ENCODE results near the gene PPP1R36. TPM values are rescaled to one million over a fixed set of nuclear protein-coding genes. Genes with fewer than 3 reads are reported as not detected.
A peak's percentile ranks its signal among the peaks of the same experiment; 100 is the strongest.
"Not testable (repeated sequence)": the region's sequence is repeated elsewhere in the genome, so short reads cannot be mapped to it uniquely, and the experiment has no call there.

The PPP1R36 gene
- total RNA-seq, 1 experiment from 2014 or later: not detected

- DNase-seq (ENCODE audit: low spot score): no peak
- in situ Hi-C loops (cut with HindIII; ENCODE audit: low sequenced_read_pairs): no loop called here
Observed at GRCh38 chr14:64516969-64517368, 32.8 kb upstream of the PPP1R36 start.

GRCh38 chr14:64517667-64518066 lies 32.1 kb upstream of the PPP1R36 start:
- in situ Hi-C loops (cut with HindIII; ENCODE audit: low sequenced_read_pairs); DNase-seq (ENCODE audit: low spot score): not testable (repeated sequence)

- in situ Hi-C loops (cut with HindIII; ENCODE audit: low sequenced_read_pairs): no loop called here
Observed at GRCh38 chr14:64518229-64518628, 31.5 kb upstream of the PPP1R36 start.

GRCh38 chr14:64520699-64521098 lies 29.1 kb upstream of the PPP1R36 start:
- no peak for DNase-seq (ENCODE audit: low spot score)
- in situ Hi-C loops (cut with HindIII; ENCODE audit: low sequenced_read_pairs): no loop called here

More at GRCh38 chr14:64518229-64518628, 31.5 kb upstream of the PPP1R36 start:
- DNase-seq (ENCODE audit: low spot score): no peak

DNA sequence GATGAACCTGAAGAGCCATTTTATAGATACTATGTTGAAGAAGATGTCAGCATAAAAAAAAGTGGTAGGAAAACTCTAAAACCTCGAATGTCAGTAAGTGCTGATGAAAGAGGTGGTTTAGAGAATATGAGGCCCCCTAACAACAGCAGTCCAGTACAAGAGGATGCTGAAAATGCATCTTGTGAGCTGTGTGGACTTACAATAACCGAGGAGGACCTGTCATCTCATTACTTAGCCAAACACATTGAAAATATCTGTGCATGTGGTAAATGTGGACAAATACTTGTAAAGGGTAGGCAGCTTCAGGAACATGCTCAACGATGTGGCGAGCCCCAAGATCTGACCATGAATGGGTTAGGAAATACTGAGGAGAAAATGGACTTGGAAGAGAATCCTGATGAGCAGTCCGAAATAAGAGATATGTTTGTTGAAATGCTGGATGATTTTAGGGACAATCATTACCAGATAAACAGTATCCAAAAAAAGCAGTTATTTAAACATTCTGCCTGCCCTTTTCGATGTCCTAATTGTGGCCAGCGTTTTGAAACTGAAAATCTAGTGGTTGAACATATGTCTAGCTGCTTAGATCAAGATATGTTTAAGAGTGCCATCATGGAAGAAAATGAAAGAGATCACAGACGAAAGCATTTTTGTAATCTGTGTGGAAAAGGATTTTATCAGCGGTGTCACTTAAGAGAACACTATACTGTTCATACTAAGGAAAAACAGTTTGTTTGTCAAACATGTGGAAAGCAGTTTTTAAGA lies 27.0 kb upstream of the PPP1R36 start:
- in situ Hi-C loops (cut with HindIII; ENCODE audit: low sequenced_read_pairs): no loop called here
- no peak for DNase-seq (ENCODE audit: low spot score)

DNA sequence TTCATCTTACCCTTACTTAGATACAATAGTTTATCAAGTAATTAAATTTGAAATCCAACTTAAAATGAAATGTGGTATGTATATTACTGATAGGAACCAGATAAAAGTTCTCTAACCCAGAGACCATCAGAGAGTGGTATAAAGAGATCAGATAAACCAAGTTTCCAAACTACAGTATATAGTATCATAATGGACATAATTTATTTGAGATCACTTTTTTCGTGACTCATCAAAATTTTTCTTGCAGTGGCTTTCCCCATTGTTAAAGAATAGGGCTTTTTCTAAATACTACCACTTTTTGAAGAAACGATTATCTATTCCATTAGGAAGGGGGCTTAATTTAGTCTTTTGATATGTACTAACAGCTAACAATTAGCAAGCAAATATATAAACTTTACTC lies 24.4 kb upstream of the PPP1R36 start:
- DNase-seq (ENCODE audit: low spot score): no peak
- in situ Hi-C loops (cut with HindIII; ENCODE audit: low sequenced_read_pairs): no loop called here

GRCh38 chr14:64531567-64531966 lies 18.2 kb upstream of the PPP1R36 start:
- in situ Hi-C loops (cut with HindIII; ENCODE audit: low sequenced_read_pairs): no loop called here
- DNase-seq (ENCODE audit: low spot score): no peak

DNA sequence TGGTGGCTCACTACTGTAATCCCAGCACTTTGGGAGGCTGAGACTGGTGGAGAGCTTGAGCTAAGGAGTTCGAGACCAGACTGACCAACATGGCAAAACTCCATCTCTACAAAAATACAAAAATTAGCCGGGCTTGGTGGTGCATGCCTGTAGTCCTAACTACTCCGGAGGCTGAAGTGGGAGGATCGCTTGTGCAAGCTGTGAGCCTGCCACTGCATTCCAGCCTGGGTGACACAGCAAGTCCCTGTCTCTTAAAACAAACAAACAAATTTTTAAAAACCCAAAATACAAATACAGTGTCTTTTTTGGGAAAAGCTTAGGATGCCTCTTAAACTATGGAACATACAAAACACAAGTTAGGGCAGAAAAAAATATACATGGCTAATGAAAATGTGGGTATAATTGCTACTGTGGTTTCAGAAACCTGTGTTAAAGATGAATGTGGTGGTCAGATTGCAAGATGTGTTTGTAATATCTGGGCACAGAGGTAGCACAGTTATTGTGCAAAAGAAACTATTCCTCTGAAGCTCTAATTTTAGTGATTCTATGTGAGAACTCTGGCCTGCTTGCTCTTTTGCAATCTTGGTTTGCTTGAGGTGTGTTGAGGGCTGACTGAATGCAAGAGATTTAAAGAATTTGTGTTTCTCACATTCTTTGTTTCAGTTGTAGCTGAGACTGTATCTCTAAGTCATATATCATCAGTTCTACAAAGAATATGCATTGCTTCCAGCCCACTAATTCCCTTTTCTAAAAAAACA lies 13.1 kb upstream of the PPP1R36 start:
- in situ Hi-C loops (cut with HindIII; ENCODE audit: low sequenced_read_pairs): no loop called here
- no peak for DNase-seq (ENCODE audit: low spot score)

DNA sequence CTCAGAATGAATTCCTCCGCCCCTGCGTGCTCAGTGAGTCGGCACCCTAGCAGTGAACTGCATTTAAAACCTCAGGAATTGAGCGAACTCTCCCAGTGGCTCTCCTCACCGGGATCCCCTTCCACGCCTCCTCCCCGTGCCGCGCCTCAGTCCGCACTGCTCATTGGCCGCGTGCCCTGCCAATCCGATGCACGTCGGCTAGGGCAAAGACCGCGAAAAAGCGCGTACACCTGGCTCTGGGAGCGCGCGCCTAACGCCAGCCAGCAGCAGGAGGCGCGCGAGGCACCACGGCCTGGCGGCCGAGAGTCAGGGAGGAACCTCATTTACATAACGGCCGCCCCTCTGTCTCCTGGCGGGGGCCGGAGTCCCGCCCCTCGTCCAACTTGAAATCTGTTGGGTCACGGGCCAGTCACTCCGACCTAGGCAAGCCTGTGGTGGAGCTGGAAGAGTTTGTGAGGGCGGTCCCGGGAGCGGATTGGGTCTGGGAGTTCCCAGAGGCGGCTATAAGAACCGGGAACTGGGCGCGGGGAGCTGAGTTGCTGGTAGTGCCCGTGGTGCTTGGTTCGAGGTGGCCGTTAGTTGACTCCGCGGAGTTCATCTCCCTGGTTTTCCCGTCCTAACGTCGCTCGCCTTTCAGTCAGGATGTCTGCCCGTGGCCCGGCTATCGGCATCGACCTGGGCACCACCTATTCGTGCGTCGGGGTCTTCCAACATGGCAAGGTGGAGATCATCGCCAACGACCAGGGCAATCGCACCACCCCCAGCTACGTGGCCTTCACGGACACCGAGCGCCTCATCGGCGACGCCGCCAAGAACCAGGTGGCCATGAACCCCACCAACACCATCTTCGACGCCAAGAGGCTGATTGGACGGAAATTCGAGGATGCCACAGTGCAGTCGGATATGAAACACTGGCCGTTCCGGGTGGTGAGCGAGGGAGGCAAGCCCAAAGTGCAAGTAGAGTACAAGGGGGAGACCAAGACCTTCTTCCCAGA lies 9.3 kb upstream of the PPP1R36 start, which contains the start of gene HSPA2:
HSPA2 (plus strand) TSS at position 534 of the 995 bp plus-strand sequence; CDS start at position 643, 109 bp downstream.
- in situ Hi-C loops (cut with HindIII; ENCODE audit: low sequenced_read_pairs): no loop called here
- DNase-seq (ENCODE audit: low spot score): peak; percentile 91

- in situ Hi-C loops (cut with HindIII; ENCODE audit: low sequenced_read_pairs): no loop called here
Observed at GRCh38 chr14:64541261-64541971, 8.3 kb upstream of the PPP1R36 start.

DNA sequence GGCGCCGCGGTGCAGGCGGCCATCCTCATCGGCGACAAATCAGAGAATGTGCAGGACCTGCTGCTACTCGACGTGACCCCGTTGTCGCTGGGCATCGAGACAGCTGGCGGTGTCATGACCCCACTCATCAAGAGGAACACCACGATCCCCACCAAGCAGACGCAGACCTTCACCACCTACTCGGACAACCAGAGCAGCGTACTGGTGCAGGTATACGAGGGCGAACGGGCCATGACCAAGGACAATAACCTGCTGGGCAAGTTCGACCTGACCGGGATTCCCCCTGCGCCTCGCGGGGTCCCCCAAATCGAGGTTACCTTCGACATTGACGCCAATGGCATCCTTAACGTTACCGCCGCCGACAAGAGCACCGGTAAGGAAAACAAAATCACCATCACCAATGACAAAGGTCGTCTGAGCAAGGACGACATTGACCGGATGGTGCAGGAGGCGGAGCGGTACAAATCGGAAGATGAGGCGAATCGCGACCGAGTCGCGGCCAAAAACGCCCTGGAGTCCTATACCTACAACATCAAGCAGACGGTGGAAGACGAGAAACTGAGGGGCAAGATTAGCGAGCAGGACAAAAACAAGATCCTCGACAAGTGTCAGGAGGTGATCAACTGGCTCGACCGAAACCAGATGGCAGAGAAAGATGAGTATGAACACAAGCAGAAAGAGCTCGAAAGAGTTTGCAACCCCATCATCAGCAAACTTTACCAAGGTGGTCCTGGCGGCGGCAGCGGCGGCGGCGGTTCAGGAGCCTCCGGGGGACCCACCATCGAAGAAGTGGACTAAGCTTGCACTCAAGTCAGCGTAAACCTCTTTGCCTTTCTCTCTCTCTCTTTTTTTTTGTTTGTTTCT lies 7.6 kb upstream of the PPP1R36 start:
- DNase-seq (ENCODE audit: low spot score): no peak
- in situ Hi-C loops (cut with HindIII; ENCODE audit: low sequenced_read_pairs): no loop called here

More at GRCh38 chr14:64541261-64541971, 8.3 kb upstream of the PPP1R36 start:
- DNase-seq (ENCODE audit: low spot score): no peak

DNA sequence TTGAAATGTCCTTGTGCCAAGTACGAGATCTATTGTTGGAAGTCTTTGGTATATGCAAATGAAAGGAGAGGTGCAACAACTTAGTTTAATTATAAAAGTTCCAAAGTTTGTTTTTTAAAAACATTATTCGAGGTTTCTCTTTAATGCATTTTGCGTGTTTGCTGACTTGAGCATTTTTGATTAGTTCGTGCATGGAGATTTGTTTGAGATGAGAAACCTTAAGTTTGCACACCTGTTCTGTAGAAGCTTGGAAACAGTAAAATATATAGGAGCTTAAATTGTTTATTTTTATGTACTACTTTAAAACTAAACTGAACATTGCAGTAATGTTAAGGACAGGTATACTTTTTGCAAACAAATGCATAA lies 6.9 kb upstream of the PPP1R36 start:
- no peak for DNase-seq (ENCODE audit: low spot score)
- in situ Hi-C loops (cut with HindIII; ENCODE audit: low sequenced_read_pairs): no loop called here

DNA sequence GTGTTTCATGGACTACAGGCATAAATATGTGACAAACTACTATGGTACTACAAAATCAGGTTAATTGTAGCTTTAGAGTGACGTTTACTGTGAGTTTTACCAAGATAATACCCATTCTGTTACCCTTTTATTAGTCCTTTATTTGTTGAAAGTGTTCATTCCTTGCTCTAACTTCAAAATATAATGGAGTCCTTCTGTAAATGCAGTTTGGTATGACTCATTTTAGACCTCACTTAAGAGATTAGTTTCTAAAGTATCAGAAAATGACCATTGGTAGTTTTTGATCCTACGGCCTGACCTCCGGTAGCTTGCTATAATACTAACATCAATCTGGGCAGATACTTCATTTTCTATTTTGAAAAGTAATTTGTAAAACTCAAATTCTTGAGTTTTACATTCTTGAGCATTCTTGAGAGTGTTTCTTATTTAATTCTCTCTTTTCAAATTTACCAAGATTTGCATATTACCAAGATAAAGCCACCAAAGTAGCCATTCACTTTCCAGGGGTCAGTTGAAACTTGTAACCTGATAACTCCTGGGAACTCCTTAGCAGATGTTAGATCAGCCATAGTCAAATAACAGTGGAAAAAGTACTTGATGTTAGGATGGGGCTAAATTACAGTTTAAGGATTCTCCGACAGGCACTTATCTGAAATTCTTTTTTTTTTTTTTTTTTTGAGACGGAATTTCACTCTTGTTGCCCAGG lies 5.0 kb upstream of the PPP1R36 start:
- DNase-seq (ENCODE audit: low spot score): no peak
- in situ Hi-C loops (cut with HindIII; ENCODE audit: low sequenced_read_pairs): no loop called here

DNA sequence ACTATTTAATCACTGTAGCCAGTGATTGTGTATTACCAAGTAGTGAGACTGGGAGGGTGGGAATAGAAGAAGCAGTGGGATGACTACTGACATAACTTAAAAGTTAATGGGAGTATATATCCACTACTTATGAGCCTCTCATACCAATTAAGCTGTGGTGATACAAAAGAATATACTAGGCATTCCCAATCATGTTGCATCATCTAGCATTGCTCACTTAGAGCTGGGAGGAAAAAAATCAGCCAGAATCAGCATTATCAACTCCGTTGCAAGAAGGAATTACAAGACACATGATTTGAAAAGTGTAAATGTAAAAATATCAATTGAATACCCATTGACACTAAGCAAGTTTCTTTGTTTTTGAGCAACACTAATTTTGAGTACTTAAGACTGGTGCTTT lies 745 bp upstream of the PPP1R36 start:
- DNase-seq (ENCODE audit: low spot score): no peak
- in situ Hi-C loops (cut with HindIII; ENCODE audit: low sequenced_read_pairs): no loop called here

- in situ Hi-C loops (cut with HindIII; ENCODE audit: low sequenced_read_pairs): no loop called here
- no peak for DNase-seq (ENCODE audit: low spot score)
Observed at GRCh38 chr14:64550621-64551333, 1.0 kb downstream of the PPP1R36 start.

DNA sequence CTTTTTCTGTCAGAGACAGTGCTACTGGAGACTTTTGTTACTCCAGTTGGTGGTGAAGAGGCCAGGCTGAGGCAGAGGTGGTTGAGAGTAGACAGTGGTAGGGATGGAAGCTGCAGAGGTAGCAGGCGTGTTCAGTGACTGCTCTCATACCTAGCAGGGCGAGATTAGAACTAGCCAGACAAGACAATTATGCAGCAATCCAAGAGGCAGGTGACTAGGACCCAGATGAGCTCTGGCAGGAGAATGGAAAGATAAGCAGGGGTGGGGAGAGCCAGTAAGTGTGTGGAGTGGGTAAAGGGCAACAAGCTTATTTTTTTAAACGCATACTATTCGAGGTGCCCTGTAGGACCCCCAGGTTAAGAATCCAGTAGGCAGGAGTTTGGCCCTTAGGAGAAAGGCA lies 4.8 kb downstream of the PPP1R36 start:
- no peak for DNase-seq (ENCODE audit: low spot score)
- in situ Hi-C loops (cut with HindIII; ENCODE audit: low sequenced_read_pairs): no loop called here

- no peak for DNase-seq (ENCODE audit: low spot score)
- in situ Hi-C loops (cut with HindIII; ENCODE audit: low sequenced_read_pairs): no loop called here
Observed at GRCh38 chr14:64556526-64556925, 6.8 kb downstream of the PPP1R36 start.

Measured in G401 (cell line).